HG02759 (cell line): Measurements from ENCODE around the gene MOCOS.
A peak's percentile ranks its signal among the peaks of the same experiment; 100 is the strongest.
"Not testable (repeated sequence)": the region's sequence is repeated elsewhere in the genome, so short reads cannot be mapped to it uniquely, and the experiment has no call there.

Source experiments
- ATAC-seq: cut with Tn5 transposase; IDR thresholded peaks from one replicate; pipeline ENCODE4 v1.9.1; 2021; ENCODE audit warnings: mild to moderate bottlenecking, moderate library complexity; ENCODE audit not compliant: unreplicated experiment

The MOCOS gene

GRCh38 chr18:36187193-36187825 lies at the start of gene MOCOS:
Gene MOCOS (plus strand): TSS chr18:36187497. CDS start chr18:36187540, 43 bp downstream.
- peak; percentile 78 for ATAC-seq

- no peak for ATAC-seq
These were observed 48.1 kb upstream of the MOCOS start for GRCh38 chr18:36139245-36139644.

GRCh38 chr18:36141576-36141975 lies 45.7 kb upstream of the MOCOS start:
- ATAC-seq, result no peak

- no peak for ATAC-seq
These were observed 44.5 kb upstream of the MOCOS start for GRCh38 chr18:36142751-36143150.

- ATAC-seq, result no peak
These were observed 43.9 kb upstream of the MOCOS start for GRCh38 chr18:36143391-36143790.

- ATAC-seq, result peak; percentile 97
These were observed 37.6 kb upstream of the MOCOS start for GRCh38 chr18:36149514-36150289.

- ATAC-seq, result no peak
These were observed 34.5 kb upstream of the MOCOS start for GRCh38 chr18:36152781-36153180.

GRCh38 chr18:36153203-36153602 lies 34.1 kb upstream of the MOCOS start:
- no peak for ATAC-seq

GRCh38 chr18:36153771-36154170 lies 33.5 kb upstream of the MOCOS start:
- no peak for ATAC-seq

GRCh38 chr18:36155851-36156757 lies 31.2 kb upstream of the MOCOS start:
- ATAC-seq, result no peak

- no peak for ATAC-seq
These were observed 29.9 kb upstream of the MOCOS start for GRCh38 chr18:36157441-36157840.

GRCh38 chr18:36158266-36158867 lies 28.9 kb upstream of the MOCOS start:
- no peak for ATAC-seq

- no peak for ATAC-seq
These were observed 26.3 kb upstream of the MOCOS start for GRCh38 chr18:36160959-36161371.

- ATAC-seq, result no peak
These were observed 24.3 kb upstream of the MOCOS start for GRCh38 chr18:36162981-36163380.

- no peak for ATAC-seq
These were observed 19.5 kb upstream of the MOCOS start for GRCh38 chr18:36167692-36168218.

GRCh38 chr18:36168296-36168695 lies 19.0 kb upstream of the MOCOS start:
- ATAC-seq, result not testable (repeated sequence)

GRCh38 chr18:36169938-36170337 lies 17.4 kb upstream of the MOCOS start:
- ATAC-seq, result no peak

- no peak for ATAC-seq
These were observed 11.8 kb upstream of the MOCOS start for GRCh38 chr18:36175481-36175880.

GRCh38 chr18:36176177-36176584 lies 11.1 kb upstream of the MOCOS start:
- ATAC-seq, result no peak

GRCh38 chr18:36176711-36177110 lies 10.6 kb upstream of the MOCOS start:
- no peak for ATAC-seq

- no peak for ATAC-seq
These were observed 9.4 kb upstream of the MOCOS start for GRCh38 chr18:36177913-36178312.
